Stimulated activated CD8-positive, alpha-beta memory T cell treated with anti-CD3 and anti-CD28 coated beads, Interleukin-4, amount 100 ng/mL, for 24 hours (primary cell): Measurements from ENCODE around the gene SLC2A13.
"Not testable (repeated sequence)": the region's sequence is repeated elsewhere in the genome, so short reads cannot be mapped to it uniquely, and the experiment has no call there.

Experiments used
- DNase-seq: peaks from one replicate; pipeline ENCODE4 v3.0.0-alpha.2; 2020; ENCODE audit warnings: low read depth

Gene SLC2A13

GRCh38 chr12:39807043-39807442 lies 298.8 kb downstream of the SLC2A13 start:
- no peak for DNase-seq

GRCh38 chr12:39805651-39806050 lies 300.2 kb downstream of the SLC2A13 start:
- no peak for DNase-seq

GRCh38 chr12:39804898-39805297 lies 301.0 kb downstream of the SLC2A13 start:
- DNase-seq, result no peak

GRCh38 chr12:39804479-39804878 lies 301.4 kb downstream of the SLC2A13 start:
- no peak for DNase-seq

GRCh38 chr12:39803151-39803550 lies 302.7 kb downstream of the SLC2A13 start:
- no peak for DNase-seq

- no peak for DNase-seq
Measured at GRCh38 chr12:39798977-39799376, 306.9 kb downstream of the SLC2A13 start.

- DNase-seq, result no peak
Measured at GRCh38 chr12:39798429-39798828, 307.5 kb downstream of the SLC2A13 start.

GRCh38 chr12:39795481-39795880 lies 310.4 kb downstream of the SLC2A13 start:
- DNase-seq, result no peak

GRCh38 chr12:39792938-39793337 lies 312.9 kb downstream of the SLC2A13 start:
- DNase-seq, result no peak

- no peak for DNase-seq
Measured at GRCh38 chr12:39788239-39788638, 317.6 kb downstream of the SLC2A13 start.

GRCh38 chr12:39785814-39786213 lies 320.1 kb downstream of the SLC2A13 start:
- DNase-seq, result not testable (repeated sequence)

GRCh38 chr12:39782026-39782545 lies 323.8 kb downstream of the SLC2A13 start:
- DNase-seq, result no peak

GRCh38 chr12:39780913-39781446 lies 324.9 kb downstream of the SLC2A13 start:
- DNase-seq, result no peak

GRCh38 chr12:39780411-39780912 lies 325.4 kb downstream of the SLC2A13 start:
- DNase-seq, result no peak

- DNase-seq, result no peak
Measured at GRCh38 chr12:39779768-39780340, 326.0 kb downstream of the SLC2A13 start.

- no peak for DNase-seq
Measured at GRCh38 chr12:39777465-39777864, 328.4 kb downstream of the SLC2A13 start.

GRCh38 chr12:39773266-39773665 lies 332.6 kb downstream of the SLC2A13 start:
- no peak for DNase-seq

GRCh38 chr12:39772821-39773259 lies 333.0 kb downstream of the SLC2A13 start:
- DNase-seq, result no peak

- no peak for DNase-seq
Measured at GRCh38 chr12:39771456-39771855, 334.4 kb downstream of the SLC2A13 start.

GRCh38 chr12:39764944-39765560 lies 340.8 kb downstream of the SLC2A13 start:
- no peak for DNase-seq

- no peak for DNase-seq
Measured at GRCh38 chr12:39763890-39764169, 342.1 kb downstream of the SLC2A13 start.

GRCh38 chr12:39763071-39763889 lies 342.6 kb downstream of the SLC2A13 start:
- DNase-seq, result no peak

GRCh38 chr12:39755478-39755877 lies 350.4 kb downstream of the SLC2A13 start:
- DNase-seq, result no peak
